LHCN-M2 (cell line): ENCODE data around the gene FADS2. TPM values are rescaled to one million over a fixed set of nuclear protein-coding genes. Genes with fewer than 3 reads are reported as not detected.
A peak's percentile ranks its signal among the peaks of the same experiment; 100 is the strongest.

Experiments
- DNase-seq: peaks from one replicate; pipeline ENCODE4 v3.0.0-alpha.2; 2012; ENCODE audit warnings: low read depth
- total RNA-seq: library from RNA; depleted of rRNA; stranded (reverse); fragments of >200 nt; gene quantifications from 2 replicates; pipeline ENCODE4 v1.2.3, GENCODE V29; 2014

FADS2 gene
- total RNA-seq, 1 experiment from 2014 or later, result 45.5 TPM

DNA sequence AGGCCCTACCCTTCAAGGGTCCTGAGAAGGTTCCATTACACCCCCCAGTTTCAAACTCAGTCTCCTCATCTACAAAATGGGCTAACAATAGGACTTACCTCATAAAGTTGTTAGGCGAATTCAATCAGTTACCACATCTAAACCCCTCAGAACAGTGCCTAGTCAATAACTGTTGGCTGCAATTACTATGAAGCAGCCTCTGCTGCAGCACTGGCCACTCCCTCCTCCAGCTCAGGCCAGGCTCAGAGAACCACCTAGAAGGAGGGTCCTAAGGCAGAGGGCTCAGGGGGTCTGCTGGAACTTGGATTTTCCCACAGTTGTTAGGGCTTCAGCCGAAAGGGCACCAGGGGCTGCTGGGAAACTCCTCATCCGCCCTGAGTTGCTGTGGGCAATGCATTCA is 58.5 kb downstream of the FADS2 start:
- DNase-seq, result no peak

DNA sequence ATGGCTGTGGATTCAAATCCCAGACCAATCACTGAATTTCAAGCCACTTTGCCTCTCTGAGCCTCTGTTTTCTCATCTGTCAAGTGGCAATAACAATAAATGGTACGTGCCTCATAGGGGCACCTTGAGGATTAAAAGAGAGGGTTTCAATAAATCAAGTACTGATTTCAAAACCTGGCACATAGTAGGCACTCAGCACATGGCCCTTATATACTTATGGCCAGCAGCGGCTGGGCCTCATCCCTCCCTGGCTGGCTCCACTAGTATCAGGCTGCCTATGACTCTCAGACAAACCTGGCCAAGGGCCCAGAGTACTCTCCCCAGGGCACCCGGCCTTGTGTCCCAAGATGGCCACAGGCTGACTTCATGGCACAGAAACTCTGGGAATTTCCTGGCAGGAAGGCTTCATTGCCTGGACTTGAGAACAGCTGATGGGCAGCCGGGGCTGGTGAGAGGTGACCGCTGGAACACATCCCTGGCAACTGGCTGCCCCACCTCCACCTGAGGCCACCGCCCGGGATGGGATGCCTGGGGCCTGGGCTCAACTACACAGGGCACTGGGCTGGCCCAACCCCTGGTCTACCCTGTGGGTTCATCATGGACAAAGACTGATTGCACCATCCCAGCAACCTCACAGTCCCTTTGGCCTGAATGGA is 59.9 kb downstream of the FADS2 start:
- peak; percentile 98 for DNase-seq

DNA sequence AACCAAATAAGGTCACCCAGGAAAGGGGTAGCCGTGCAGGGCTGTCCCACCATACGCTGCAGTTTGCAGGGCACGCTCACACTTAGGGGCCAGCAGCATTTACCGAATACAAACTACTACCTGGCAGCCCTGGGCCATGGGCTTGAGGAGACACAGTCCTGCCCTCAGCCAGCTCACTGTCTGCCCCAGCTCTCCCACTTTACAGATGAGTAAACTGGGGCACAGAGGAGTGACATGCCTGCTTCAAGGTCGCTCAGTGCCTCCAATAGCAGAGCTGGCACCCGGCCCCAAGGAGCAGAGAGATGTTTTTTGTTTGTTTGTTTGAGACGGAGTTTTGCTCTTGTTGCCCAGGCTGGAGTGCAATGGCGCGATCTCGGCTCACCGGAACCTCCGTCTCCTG is 60.5 kb downstream of the FADS2 start:
- no peak for DNase-seq

DNA sequence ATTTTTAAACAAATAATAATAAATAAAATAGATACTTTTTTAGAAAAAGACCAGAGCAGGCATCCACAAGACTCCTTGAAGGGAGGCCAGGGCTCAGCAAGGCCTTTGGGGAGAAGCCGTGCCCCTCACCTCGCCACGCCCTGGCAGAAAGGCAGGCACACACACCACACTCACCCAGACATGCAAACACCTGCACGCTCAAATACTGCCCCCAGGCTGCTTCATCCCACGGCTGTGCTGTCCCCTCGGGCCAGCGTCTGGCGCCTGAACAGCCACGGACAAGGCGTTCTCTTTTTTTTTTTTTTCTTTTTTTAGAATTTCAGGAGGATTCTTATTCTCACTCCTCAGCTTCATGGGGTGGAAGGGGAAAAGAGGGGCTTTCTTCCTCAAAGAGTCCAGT is 61.7 kb downstream of the FADS2 start:
- no peak for DNase-seq

DNA sequence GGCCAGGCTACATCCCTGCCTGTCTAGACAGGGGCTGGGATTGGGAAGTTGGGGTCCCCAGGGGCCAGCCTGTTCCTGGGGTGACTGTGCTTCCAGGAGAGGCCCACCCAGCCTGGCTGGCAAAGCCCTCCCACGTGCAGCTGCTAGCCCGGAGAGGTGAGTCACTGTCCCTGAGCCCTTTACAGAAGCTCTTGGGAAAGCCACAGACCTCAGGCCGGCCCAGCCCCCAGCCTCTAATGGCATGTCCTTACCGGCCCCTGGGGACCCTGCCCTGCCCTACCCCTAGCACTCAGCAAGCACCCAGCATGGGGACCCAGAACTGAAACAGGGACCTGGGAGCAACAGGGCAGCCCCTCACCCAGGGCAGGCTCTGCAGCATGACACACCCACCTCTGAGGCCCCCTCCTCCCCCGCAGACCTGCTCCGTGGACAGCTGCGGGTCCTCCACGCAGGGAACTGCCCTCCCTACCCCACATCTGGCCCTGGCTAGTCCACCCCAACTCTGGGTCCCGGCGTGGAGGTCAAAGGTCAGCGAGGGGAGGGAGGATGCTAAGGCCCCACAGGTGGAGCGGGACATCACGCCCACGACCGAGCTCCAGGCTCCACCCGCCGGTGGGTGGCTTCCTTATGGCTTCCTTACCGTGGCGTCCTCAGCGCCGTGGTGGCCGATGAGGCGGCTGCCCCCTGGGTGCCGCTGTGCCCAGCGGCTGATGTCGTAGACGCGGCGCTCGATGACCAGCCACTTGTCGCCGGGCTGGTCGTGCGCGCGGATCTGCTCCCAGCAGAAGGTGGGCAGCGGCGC is 62.6 kb downstream of the FADS2 start:
- peak; percentile 93 for DNase-seq

DNA sequence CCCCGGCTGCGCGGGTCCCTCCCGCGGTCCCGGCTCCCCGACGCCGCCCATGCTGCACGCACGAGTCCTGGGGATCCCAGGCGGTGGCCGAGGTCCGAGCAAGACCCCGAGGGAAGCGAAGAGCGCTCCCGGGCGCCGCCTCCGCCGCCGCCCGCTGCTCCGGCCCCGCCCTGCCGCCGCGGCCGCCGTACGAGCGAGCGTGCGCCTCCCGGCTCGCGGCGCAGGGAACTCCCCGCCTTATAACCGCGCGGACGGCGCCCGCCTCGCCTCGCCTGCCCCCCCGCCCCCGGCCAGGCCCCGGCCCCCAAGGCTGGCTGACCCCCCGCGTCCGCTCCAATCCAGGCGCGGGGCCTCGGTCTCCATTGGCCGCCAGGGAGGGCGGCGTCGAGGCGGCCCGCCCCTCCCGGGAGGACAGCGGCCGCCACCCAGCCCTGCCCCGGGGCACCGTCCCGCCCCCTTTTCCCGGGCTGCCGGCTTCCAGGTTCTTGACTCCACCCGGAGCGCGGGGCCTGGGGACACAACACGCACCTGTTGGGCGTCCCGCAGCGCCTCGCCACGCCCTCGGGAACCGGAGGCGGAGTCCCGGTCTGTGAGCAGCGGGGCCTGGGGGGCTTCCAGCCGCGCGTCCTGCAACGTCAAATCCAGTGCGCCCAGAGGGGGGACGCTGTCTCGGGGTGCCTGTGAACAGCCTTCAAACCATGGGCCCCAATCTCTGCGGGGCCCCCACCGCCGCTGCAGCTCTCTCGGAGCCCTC is 63.4 kb downstream of the FADS2 start, which contains the start of gene FADS3:
Gene FADS3 (minus strand): TSS at position 215 of the 754 bp plus-strand sequence. CDS start 164 bp downstream, at position 51.
- peak; percentile 80 for DNase-seq

DNA sequence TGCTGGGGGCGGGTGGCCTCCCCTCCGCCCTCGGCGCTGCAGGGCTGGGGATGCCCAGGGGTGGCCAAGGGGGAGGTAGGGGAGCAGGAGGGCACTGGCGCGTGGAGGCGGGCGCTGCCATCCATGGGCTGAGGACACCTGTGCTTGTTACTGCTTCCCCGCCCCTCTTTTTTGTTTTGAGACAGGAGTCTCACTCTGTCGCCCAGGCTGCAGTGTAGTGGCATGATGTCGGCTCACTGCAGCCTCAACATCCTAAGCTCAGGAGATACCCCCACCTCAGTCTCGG is 63.9 kb downstream of the FADS2 start:
- DNase-seq, result no peak

DNA sequence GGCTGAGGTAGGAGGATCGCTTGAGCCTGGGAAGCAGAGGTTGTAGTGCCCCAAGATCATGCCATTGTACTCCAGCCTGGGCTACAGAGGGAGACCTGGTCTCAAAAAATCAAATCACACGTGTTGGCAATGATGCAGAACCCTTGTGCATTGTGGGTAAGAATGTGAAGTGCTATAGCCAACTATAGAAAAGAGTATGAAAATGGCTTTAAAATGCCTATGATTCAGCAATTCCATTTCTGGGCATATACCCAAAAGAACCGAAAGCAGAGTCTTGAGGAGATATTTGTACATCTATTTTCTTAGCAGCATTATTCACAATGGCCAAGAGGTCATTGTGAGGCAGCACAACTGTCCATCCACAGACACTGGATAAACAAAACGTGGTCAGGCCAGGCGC is 65.9 kb downstream of the FADS2 start:
- DNase-seq, result peak; percentile 81

DNA sequence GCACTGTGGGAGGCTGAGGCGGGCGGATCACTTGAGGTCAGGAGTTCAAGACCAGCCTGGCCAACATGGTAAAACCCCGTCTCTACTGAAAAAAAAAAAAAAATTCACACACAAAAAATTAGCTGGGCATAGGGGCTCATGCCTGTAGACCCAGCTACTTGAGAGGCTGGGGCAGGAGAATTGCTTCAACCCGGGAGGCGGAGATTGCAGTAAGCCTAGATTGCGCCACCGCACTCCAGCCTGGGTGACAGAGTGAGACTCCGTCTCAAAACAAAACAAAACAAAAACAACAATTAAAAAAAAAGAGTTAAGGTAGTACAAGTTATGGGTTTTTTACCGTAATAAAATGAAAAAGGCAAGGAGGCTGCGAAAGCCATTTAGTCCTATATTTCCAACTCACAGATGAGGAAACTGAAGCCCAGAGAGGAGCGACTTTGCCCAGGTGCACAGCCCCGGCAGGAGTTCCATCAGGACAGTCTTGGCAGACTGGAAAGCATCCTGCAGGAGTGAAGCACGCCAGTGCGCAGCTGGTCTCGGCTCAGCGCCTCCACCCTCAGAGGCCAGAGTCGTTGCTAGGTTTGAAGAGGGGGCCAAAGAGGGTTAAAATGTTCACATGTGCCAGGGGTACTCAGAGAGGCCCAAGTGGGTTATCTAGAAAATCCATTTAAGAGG is 67.1 kb downstream of the FADS2 start:
- no peak for DNase-seq

DNA sequence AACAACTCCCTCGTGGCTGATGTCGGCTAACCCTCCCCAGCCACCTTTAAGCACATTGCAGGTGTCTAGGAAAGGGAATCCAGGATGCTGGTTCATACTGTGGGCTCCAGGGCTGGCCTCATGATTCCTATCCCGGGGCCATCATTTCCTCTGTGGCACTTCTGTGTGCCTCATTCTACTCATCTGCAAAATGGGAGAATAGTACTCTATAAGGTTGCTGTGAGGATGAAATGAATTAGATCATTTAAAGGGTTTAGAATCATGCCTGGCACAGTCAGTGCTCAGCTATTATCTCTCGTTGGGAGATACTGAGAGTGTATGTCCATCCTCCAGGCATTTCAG is 67.6 kb downstream of the FADS2 start:
- no peak for DNase-seq

DNA sequence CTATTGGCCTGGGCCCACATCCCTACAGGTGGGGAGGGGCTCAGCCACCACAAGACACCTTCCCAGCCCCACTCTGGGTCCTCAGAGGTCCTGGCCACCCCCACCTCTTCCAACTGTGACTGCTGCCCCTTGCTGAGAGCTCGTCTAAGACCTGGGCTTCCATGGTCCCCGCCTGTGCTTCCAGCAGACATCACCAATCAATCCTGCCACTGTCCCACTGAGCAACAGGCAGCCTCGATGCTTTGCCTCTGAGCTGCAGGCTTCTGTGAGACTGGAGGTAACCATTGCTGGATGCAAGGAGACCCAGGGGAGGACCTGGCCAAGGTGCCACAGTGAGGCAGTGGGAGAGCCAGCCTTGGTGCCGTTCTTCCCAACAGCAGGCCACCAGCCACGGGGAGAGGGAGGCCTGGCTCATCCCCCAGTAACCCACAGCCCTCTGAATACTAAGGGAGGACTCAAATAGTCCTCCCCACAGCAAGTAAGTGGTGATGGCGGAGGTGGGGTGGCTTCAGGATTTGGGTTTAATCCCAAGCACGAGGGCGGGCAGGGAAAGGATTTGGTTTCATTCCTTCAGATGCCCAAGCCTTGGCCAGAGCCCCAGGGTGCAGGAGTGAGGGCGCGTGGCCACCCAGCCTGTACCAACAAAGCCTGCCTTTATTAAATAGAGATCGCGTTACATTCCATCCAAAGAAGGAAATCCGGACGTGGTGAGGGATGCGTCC is 68.7 kb downstream of the FADS2 start:
- no peak for DNase-seq

DNA sequence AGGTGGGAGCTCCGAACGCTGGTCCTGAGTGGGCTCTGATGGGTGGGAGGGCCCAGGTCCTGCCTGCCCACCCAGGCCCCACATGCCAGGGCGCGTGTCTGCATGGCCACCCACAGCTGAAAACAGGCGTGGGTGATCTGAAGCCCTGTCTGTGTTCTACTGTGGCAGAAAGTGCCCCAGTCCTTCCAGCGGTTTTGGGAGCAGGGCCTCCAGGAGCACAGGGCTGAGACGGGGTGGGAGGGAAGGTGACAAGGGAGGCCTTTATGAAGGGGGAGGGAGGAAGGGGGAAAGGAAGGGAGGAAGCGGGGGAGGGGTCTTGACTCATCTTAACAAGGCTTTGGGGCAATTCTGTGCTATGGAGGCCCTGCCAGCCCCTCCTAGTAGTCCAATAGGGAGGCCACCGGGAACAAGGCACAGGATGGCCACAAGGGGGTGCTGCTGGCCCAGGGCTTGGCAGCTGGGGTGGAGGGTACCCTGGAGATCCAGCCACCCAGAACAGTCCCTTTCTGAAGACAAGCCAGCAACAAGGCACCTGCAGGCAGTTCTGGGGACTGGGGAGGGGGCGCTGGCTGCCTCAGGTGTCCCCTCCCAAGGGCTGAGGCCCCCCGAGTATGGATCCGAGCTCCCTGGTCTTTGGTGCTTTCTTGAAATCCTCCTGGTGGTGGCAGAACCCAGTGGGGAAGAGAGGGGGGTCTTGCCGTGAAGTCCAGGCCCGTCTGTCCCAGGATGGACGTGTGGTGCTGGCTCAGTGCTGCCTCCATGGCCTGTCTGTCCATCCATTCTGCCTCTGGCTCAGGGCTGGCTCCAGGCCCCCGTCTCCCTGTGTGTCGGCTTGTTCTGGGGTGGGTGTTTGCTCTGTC is 69.5 kb downstream of the FADS2 start:
- DNase-seq, result peak; percentile 46

DNA sequence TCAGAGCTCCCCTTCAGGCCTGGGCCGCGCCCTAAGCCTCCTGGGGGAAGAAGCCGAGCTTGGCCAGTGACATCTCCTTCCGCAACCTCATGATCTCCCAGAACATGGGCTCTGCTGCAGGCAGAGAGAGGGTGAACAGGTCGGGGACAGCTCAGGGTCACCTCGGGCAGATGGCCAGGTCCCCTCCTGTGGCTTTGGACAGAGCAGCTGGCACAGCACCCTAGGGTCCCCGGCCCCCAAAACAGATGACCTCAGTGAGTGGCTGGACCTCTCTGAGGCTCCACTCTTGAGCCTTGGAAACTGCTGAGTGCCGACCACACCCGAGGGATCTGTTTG is 70.1 kb downstream of the FADS2 start:
- no peak for DNase-seq

DNA sequence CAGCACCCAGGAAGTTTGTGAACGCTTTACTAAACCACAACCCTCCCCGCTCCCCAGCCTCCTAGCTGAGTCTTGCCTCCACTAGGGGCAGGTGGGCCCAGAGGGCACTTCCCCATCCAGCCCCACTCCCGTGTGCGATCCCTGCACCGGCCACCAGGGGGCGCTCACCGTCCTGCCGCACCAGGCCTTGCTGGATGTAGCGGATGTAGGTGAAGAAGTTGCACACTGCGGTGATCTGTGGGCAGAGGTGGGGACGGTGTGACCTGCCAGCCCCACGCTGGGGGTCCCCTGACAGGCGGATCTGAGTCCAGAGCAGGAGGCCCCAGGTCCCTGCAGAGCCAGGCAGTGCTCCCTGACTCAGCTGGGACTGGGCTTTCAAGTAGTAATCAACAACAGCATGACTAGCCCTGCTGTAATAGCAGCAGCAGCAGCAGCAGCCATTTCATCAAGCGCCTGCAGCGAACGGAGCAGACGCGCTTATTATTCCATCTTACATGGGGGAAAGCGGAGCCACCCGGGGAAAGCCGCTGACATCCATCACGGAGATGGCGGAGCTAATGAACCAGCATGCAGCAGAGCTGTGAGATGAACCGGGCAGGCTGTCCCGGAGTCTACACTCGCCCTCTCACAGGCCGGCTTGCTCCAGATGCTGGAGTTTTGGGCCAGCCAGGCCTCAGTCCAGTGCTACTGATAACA is 71.2 kb downstream of the FADS2 start:
- peak; percentile 59 for DNase-seq

DNA sequence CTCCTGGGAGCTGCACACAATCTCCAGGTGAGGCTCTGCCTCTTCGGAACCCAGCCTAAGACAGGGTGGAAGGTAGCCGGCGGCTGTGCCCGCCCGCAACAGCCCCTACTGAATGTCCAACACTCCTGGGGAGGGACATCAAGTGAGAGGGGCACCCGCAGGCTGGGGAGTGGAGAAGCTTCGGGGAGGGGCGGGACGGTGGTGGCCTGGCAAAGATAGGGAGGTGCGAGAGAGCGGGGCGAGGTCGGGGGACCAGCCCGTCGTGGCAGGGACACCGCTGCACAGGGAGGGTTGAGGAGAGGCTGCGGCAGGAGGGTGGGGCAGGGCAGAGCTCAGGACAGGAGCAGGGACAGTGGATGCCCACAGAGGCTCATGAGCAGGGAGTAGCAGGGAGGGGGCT is 72.2 kb downstream of the FADS2 start:
- no peak for DNase-seq

DNA sequence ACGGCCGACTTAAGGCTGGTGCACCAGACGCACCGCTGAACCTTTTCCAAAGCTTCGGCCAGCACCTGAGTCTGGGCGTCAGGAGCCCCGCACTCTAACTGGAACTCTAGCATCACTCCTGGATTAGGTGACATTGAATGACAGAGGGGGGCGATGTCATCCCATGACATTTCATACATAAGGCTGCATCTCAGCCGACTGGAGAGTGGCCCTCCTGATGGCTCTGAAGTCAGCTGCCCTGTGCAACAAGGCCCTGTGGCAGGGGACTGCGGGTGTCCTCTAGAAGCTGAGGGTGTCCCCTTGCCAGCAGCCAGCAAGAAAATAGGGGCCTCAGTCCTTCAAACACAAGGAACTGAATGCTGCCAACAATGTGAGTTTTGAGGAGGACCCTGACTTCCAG is 73.3 kb downstream of the FADS2 start:
- no peak for DNase-seq

DNA sequence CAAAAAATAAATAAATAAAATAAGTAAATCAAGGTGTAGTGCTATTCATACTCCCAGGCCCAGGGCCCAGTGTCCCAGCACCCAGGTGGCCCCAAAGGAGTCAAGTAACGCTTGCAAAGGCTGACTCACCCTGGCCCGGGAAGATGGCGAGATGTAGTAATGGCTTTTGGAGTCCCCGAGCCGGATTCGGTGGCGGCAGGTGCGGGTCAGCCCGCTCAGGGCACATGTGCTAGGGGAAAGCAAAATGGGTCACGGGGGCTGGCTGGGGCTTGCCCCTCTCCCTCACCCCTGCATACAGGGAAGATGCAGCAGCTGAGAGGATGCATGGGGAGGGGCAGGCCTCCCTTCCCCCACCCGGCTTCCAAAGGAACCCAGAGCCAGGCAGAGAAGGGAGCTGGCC is 74.2 kb downstream of the FADS2 start:
- no peak for DNase-seq

DNA sequence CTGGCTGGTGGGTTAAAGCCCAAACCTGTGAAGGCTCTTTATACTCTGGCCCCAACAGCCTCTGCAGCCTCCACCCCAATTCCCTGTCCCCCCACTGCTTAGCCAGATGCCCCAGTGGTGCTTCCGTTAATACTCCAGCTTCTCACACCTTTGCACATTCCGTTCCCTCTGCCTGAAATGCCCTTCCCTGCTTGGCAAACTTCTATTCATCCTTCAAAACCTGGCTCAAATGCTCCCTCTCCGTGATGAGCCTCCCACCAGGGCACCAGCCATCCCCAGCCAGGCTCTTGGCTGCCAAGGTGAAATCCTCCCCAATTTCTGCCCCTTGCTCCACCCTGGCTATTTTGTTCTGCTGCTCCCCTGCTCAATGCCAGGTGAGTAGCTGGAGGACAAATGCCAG is 75.7 kb downstream of the FADS2 start:
- no peak for DNase-seq

DNA sequence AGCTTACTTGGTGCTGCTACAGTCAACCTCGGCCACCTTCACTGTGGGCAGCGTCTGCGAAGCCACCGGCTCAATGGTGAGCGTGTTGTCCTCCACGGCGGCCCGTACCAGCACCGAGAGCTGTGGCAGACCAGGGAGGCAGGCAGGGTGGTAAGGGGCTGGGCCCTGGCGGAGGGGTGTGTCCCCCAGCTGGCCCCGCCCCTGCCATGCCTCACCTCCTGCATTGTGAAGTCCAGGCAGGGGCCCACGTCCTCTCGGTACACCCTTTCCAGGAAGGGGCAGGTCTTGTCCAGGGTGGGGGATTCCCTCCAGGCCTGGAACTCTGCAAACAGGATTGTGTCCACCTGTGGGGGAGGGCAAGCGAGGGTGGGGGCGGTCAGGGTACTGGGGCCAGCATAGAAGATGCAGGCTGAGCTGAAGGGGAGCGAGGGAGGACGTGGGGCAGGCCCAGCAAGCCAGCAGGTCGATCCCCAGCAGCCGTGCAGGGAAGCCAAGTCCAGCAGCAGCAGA is 76.5 kb downstream of the FADS2 start:
- DNase-seq, result no peak
